ENCODE results near the gene CYRIA.

- TF ChIP-seq POLR2AphosphoS5 (IDR thresholded peaks at IDR 0.05) (no peak), CTCF (IDR thresholded peaks at IDR 0.05) (no peak)
Measured at GRCh38 chr2:16675781-16676180, 10.1 kb upstream of the CYRIA start.
